ENCODE results near the gene OR1E2. TPM values are rescaled to one million over a fixed set of nuclear protein-coding genes. Genes with fewer than 3 reads are reported as not detected.

OR1E2 gene
- total RNA-seq (ENCODE audit: unreplicated experiment): not detected
- long read RNA-seq: 0 reads

- no peak for DNase-seq (ENCODE audit: low spot score)
- no peaks in the 10 kb centered on the region for H3K27me3 Mint-ChIP-seq (ENCODE audit: unreplicated experiment)
- no peaks in the 10 kb centered on the region for H3K9me3 Mint-ChIP-seq (ENCODE audit: unreplicated experiment)
- no peak for TF ChIP-seq CTCF (IDR thresholded peaks at IDR 0.05; ENCODE audit: unreplicated experiment)
- no peaks in the 10 kb centered on the region for H3K36me3 Mint-ChIP-seq (ENCODE audit: low read depth, unreplicated experiment)
- H3K4me3 Mint-ChIP-seq (ENCODE audit: unreplicated experiment): no peak within 1 kb of the TSS
- H3K4me1 Mint-ChIP-seq (ENCODE audit: unreplicated experiment): no peaks in the 10 kb centered on the region
- H3K27ac Mint-ChIP-seq (ENCODE audit: unreplicated experiment): no peak within 1 kb of the TSS
Observed at GRCh38 chr17:3433741-3434140, at the start of gene OR1E2. TSS of gene OR1E2 (minus strand) at chr17:3433841. CDS start at chr17:3433841, 0 bp downstream.

- no peaks in the 10 kb centered on the region for H3K27me3 Mint-ChIP-seq (ENCODE audit: unreplicated experiment)
- H3K9me3 Mint-ChIP-seq (ENCODE audit: unreplicated experiment): no peaks in the 10 kb centered on the region
- H3K4me3 Mint-ChIP-seq (ENCODE audit: unreplicated experiment): no peak overlapping the region
- TF ChIP-seq CTCF (IDR thresholded peaks at IDR 0.05; ENCODE audit: unreplicated experiment): no peak
- no peaks in the 10 kb centered on the region for H3K36me3 Mint-ChIP-seq (ENCODE audit: low read depth, unreplicated experiment)
- no peak for DNase-seq (ENCODE audit: low spot score)
- H3K4me1 Mint-ChIP-seq (ENCODE audit: unreplicated experiment): no peaks in the 10 kb centered on the region
- no peak overlapping the region for H3K27ac Mint-ChIP-seq (ENCODE audit: unreplicated experiment)
Observed at GRCh38 chr17:3482852-3483251, 49.2 kb upstream of the OR1E2 start.

- no peak for TF ChIP-seq CTCF (IDR thresholded peaks at IDR 0.05; ENCODE audit: unreplicated experiment)
- Mint-ChIP-seq H3K27me3 (ENCODE audit: unreplicated experiment) (no peaks in the 10 kb centered on the region), H3K36me3 (ENCODE audit: low read depth, unreplicated experiment) (no peaks in the 10 kb centered on the region), H3K4me1 (ENCODE audit: unreplicated experiment) (no peaks in the 10 kb centered on the region), H3K9me3 (ENCODE audit: unreplicated experiment) (no peaks in the 10 kb centered on the region), H3K27ac (ENCODE audit: unreplicated experiment) (no peak overlapping the region), H3K4me3 (ENCODE audit: unreplicated experiment) (no peak overlapping the region)
- DNase-seq (ENCODE audit: low spot score): no peak
Observed at GRCh38 chr17:3479988-3480387, 46.3 kb upstream of the OR1E2 start.

GRCh38 chr17:3475812-3476610 is 42.4 kb upstream of the OR1E2 start, which contains the start of gene ASPA:
TSS of gene ASPA (plus strand) at chr17:3475997. CDS start at chr17:3476160, 163 bp downstream.
- Mint-ChIP-seq H3K4me1 (ENCODE audit: unreplicated experiment) (no peaks in the 10 kb centered on the region), H3K27ac (ENCODE audit: unreplicated experiment) (no peak within 1 kb of the TSS), H3K36me3 (ENCODE audit: low read depth, unreplicated experiment) (no peaks in the 10 kb centered on the region), H3K27me3 (ENCODE audit: unreplicated experiment) (no peaks in the 10 kb centered on the region), H3K4me3 (ENCODE audit: unreplicated experiment) (no peak within 1 kb of the TSS), H3K9me3 (ENCODE audit: unreplicated experiment) (no peaks in the 10 kb centered on the region)
- TF ChIP-seq CTCF (IDR thresholded peaks at IDR 0.05; ENCODE audit: unreplicated experiment): no peak
- DNase-seq (ENCODE audit: low spot score): no peak

GRCh38 chr17:3475251-3475685 is 41.6 kb upstream of the OR1E2 start:
- no peaks in the 10 kb centered on the region for H3K36me3 Mint-ChIP-seq (ENCODE audit: low read depth, unreplicated experiment)
- no peak overlapping the region for H3K4me3 Mint-ChIP-seq (ENCODE audit: unreplicated experiment)
- H3K27ac Mint-ChIP-seq (ENCODE audit: unreplicated experiment): no peak overlapping the region
- H3K9me3 Mint-ChIP-seq (ENCODE audit: unreplicated experiment): no peaks in the 10 kb centered on the region
- H3K4me1 Mint-ChIP-seq (ENCODE audit: unreplicated experiment): no peaks in the 10 kb centered on the region
- no peak for DNase-seq (ENCODE audit: low spot score)
- TF ChIP-seq CTCF (IDR thresholded peaks at IDR 0.05; ENCODE audit: unreplicated experiment): no peak
- H3K27me3 Mint-ChIP-seq (ENCODE audit: unreplicated experiment): no peaks in the 10 kb centered on the region

All from endothelial cell (in vitro differentiated cells).